ENCODE results near the gene MCOLN2. TPM values are rescaled to one million over a fixed set of nuclear protein-coding genes. Genes with fewer than 3 reads are reported as not detected.
A peak's percentile ranks its signal among the peaks of the same experiment; 100 is the strongest.

MCOLN2 gene
- total RNA-seq, 1 experiment from 2014 or later: 22.5 TPM

DNA sequence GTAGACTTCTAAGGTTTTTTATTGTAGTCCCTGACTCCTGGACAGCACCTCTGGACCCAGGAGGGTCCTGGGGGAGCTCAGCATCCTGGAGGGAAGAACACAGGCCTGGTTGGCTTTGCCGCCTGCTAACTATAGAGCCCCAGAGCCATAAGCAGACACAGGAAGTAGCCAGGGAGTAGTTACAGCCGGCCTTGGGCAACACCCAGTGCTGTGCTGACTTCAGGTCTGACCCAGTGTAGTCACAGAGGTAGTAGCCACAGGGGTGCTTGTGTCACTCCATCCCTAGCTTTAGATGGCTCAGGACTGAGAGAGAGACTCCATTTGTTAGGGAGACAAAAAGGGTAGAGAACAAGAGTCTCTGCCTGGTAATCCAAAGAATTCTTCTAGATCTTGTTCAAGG is 21.9 kb downstream of the MCOLN2 start:
- in situ Hi-C loops (cut with HindIII; ENCODE audit: low pct_unique_long_range_greater_than_20kb, low sequenced_read_pairs) (no loop called here), intact Hi-C loops (cut with micrococcal nuclease; ENCODE audit: unreplicated experiment) (no loop called here)
- Histone ChIP-seq H3K4me3 (ENCODE audit: low read depth in 2 of 2, low read length in 2 of 2) (no peak overlapping the region), H3K27me3 (ENCODE audit: control insufficient read depth, insufficient read depth, low read length) (no peaks in the 10 kb centered on the region), H3K4me1 (ENCODE audit: control insufficient read depth, insufficient read depth, low read length) (peaks cover 6% of the 10 kb centered on the region), H3K36me3 (ENCODE audit: control insufficient read depth, insufficient read depth, low read length) (no peaks in the 10 kb centered on the region), H3K9me3 (ENCODE audit: control insufficient read depth, insufficient read depth, low read depth, low read length) (no peaks in the 10 kb centered on the region), H3K27ac (ENCODE audit: low read length) (no peak overlapping the region)
- DNase-seq (ENCODE audit: low read depth, low spot score) (no peak), ATAC-seq (no peak)
- no TSS peak for BruUV-seq (replicated peaks)
- TF ChIP-seq POLR2AphosphoS5 (IDR thresholded peaks at IDR 0.05; ENCODE audit: low read depth, low read length) (no peak), SIN3A (IDR thresholded peaks at IDR 0.05; ENCODE audit: borderline replicate concordance, insufficient read depth, low read depth, low read length) (no peak), TCF7L2 (IDR thresholded peaks at IDR 0.05; ENCODE audit: low read depth, low read length) (no peak)
- TF ChIP-seq, protein P1, sequence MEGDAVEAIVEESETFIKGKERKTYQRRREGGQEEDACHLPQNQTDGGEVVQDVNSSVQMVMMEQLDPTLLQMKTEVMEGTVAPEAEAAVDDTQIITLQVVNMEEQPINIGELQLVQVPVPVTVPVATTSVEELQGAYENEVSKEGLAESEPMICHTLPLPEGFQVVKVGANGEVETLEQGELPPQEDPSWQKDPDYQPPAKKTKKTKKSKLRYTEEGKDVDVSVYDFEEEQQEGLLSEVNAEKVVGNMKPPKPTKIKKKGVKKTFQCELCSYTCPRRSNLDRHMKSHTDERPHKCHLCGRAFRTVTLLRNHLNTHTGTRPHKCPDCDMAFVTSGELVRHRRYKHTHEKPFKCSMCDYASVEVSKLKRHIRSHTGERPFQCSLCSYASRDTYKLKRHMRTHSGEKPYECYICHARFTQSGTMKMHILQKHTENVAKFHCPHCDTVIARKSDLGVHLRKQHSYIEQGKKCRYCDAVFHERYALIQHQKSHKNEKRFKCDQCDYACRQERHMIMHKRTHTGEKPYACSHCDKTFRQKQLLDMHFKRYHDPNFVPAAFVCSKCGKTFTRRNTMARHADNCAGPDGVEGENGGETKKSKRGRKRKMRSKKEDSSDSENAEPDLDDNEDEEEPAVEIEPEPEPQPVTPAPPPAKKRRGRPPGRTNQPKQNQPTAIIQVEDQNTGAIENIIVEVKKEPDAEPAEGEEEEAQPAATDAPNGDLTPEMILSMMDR (IDR thresholded peaks at IDR 0.05): no peak
- TF ChIP-seq, protein P2, sequence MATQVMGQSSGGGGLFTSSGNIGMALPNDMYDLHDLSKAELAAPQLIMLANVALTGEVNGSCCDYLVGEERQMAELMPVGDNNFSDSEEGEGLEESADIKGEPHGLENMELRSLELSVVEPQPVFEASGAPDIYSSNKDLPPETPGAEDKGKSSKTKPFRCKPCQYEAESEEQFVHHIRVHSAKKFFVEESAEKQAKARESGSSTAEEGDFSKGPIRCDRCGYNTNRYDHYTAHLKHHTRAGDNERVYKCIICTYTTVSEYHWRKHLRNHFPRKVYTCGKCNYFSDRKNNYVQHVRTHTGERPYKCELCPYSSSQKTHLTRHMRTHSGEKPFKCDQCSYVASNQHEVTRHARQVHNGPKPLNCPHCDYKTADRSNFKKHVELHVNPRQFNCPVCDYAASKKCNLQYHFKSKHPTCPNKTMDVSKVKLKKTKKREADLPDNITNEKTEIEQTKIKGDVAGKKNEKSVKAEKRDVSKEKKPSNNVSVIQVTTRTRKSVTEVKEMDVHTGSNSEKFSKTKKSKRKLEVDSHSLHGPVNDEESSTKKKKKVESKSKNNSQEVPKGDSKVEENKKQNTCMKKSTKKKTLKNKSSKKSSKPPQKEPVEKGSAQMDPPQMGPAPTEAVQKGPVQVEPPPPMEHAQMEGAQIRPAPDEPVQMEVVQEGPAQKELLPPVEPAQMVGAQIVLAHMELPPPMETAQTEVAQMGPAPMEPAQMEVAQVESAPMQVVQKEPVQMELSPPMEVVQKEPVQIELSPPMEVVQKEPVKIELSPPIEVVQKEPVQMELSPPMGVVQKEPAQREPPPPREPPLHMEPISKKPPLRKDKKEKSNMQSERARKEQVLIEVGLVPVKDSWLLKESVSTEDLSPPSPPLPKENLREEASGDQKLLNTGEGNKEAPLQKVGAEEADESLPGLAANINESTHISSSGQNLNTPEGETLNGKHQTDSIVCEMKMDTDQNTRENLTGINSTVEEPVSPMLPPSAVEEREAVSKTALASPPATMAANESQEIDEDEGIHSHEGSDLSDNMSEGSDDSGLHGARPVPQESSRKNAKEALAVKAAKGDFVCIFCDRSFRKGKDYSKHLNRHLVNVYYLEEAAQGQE (IDR thresholded peaks at IDR 0.05; ENCODE audit: insufficient read depth in 1 of 2, low read depth in 2 of 2, low read length in 1 of 2): no peak
- ChIA-PET CTCF (no interaction called here), POLR2A (no interaction called here)

DNA sequence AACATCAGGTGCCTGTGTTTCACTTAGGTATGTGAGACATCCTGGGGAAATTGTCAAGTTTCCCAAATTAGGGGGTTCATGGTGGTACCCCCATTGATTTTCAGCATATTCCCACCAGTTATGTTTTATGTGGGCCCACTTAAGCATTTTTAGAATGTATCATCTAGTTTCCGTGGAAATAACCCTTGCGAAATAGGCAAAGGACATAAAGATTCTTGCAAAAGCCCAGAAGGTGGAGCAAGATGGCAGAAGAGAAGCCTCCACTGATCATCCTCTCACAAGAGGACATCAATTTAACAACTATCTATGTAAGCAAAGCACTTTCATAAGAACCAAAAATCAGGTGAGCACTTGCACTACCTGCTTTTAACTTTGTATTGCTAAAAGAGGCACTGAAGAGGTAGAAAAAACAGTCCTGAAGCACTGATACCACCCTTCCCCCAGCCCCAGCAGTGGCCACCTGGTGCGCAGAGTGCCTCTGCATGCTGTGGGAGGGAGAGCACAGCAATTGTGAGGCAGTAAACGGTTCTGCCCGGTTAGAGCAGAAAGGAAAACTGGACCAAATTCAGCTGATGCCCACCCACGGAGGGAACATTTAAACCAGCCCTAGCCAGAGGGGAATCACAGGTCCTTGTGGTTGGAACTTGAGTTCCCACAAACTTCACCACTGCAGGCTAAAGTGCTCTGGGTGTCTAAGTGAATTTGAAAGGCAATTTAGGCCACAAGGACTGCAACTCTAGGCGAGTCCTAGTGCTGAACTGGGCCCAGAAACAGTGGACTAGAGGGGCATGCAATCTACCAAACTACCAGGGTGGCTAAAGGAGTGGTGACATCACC is 23.2 kb downstream of the MCOLN2 start:
- H3K36me3 ChIP-seq (ENCODE audit: control insufficient read depth, insufficient read depth, low read length): no peaks in the 10 kb centered on the region
- DNase-seq (ENCODE audit: low read depth, low spot score) (no peak), ATAC-seq (peak; percentile 33; the same call in 1 of the 2 replicates)
- H3K27me3 ChIP-seq (ENCODE audit: control insufficient read depth, insufficient read depth, low read length): no peaks in the 10 kb centered on the region
- BruUV-seq (replicated peaks): no TSS peak
- H3K27ac ChIP-seq (ENCODE audit: low read length): no peak overlapping the region
- peaks cover 6% of the 10 kb centered on the region for H3K4me1 ChIP-seq (ENCODE audit: control insufficient read depth, insufficient read depth, low read length)
- POLR2A ChIA-PET: no interaction called here
- H3K4me3 ChIP-seq (ENCODE audit: low read depth in 2 of 2, low read length in 2 of 2): no peak overlapping the region
- TF ChIP-seq, protein P2 (IDR thresholded peaks at IDR 0.05; ENCODE audit: insufficient read depth in 1 of 2, low read depth in 2 of 2, low read length in 1 of 2): no peak
- TF ChIP-seq, protein P1 (IDR thresholded peaks at IDR 0.05): 0 out of 2 replicates have a peak, but pooled peaks have one; percentile 1
- TF ChIP-seq SIN3A (IDR thresholded peaks at IDR 0.05; ENCODE audit: borderline replicate concordance, insufficient read depth, low read depth, low read length): no peak
- CTCF ChIA-PET: no interaction called here
- H3K9me3 ChIP-seq (ENCODE audit: control insufficient read depth, insufficient read depth, low read depth, low read length): no peaks in the 10 kb centered on the region
- intact Hi-C loops (cut with micrococcal nuclease; ENCODE audit: unreplicated experiment): no loop called here
- in situ Hi-C loops (cut with HindIII; ENCODE audit: low pct_unique_long_range_greater_than_20kb, low sequenced_read_pairs): no loop called here
